ENCODE results near the gene RYR3. TPM values are rescaled to one million over a fixed set of nuclear protein-coding genes. Genes with fewer than 3 reads are reported as not detected.

The RYR3 gene
- total RNA-seq, 1 donor from 2014 or later, result 0.08 TPM

- no peak overlapping the region for H3K4me3 ChIP-seq
- TF ChIP-seq CTCF (IDR thresholded peaks at IDR 0.05; ENCODE audit: borderline replicate concordance), result no peak
- intact Hi-C loops (cut with micrococcal nuclease), result no loop called here
- H3K36me3 ChIP-seq, result no peaks in the 10 kb centered on the region
- H3K27me3 ChIP-seq (ENCODE audit: low read depth), result no peaks in the 10 kb centered on the region
- no peak for DNase-seq
- H3K27ac ChIP-seq (replicated peaks), result no peak overlapping the region
- H3K4me1 ChIP-seq, result no peaks in the 10 kb centered on the region
- no peaks in the 10 kb centered on the region for H3K9me3 ChIP-seq (replicated peaks)
Measured at GRCh38 chr15:33822479-33822878, 511.7 kb downstream of the RYR3 start.

GRCh38 chr15:33823119-33823518, 512.4 kb downstream of the RYR3 start:
- Histone ChIP-seq H3K9me3 (replicated peaks) (no peaks in the 10 kb centered on the region), H3K27ac (replicated peaks) (no peak overlapping the region), H3K4me1 (no peaks in the 10 kb centered on the region), H3K27me3 (ENCODE audit: low read depth) (no peaks in the 10 kb centered on the region), H3K4me3 (no peak overlapping the region), H3K36me3 (no peaks in the 10 kb centered on the region)
- TF ChIP-seq CTCF (IDR thresholded peaks at IDR 0.05; ENCODE audit: borderline replicate concordance), result no peak
- no peak for DNase-seq
- intact Hi-C loops (cut with micrococcal nuclease), result no loop called here

GRCh38 chr15:33825453-33825852, 514.7 kb downstream of the RYR3 start:
- no peak for TF ChIP-seq CTCF (IDR thresholded peaks at IDR 0.05; ENCODE audit: borderline replicate concordance)
- Histone ChIP-seq H3K4me1 (no peaks in the 10 kb centered on the region), H3K27ac (replicated peaks) (no peak overlapping the region), H3K9me3 (replicated peaks) (no peaks in the 10 kb centered on the region), H3K4me3 (no peak overlapping the region), H3K27me3 (ENCODE audit: low read depth) (peaks cover 2% of the 10 kb centered on the region), H3K36me3 (no peaks in the 10 kb centered on the region)
- DNase-seq, result no peak
- intact Hi-C loops (cut with micrococcal nuclease), result no loop called here

GRCh38 chr15:33826201-33826600, 515.4 kb downstream of the RYR3 start:
- Histone ChIP-seq H3K36me3 (no peaks in the 10 kb centered on the region), H3K27me3 (ENCODE audit: low read depth) (peaks cover 8% of the 10 kb centered on the region), H3K4me3 (no peak overlapping the region), H3K9me3 (replicated peaks) (no peaks in the 10 kb centered on the region), H3K4me1 (no peaks in the 10 kb centered on the region), H3K27ac (replicated peaks) (no peak overlapping the region)
- TF ChIP-seq CTCF (IDR thresholded peaks at IDR 0.05; ENCODE audit: borderline replicate concordance), result no peak
- no peak for DNase-seq
- intact Hi-C loops (cut with micrococcal nuclease), result no loop called here

GRCh38 chr15:33830351-33830750, 519.6 kb downstream of the RYR3 start:
- H3K4me1 ChIP-seq, result no peaks in the 10 kb centered on the region
- TF ChIP-seq CTCF (IDR thresholded peaks at IDR 0.05; ENCODE audit: borderline replicate concordance), result no peak
- no peak overlapping the region for H3K4me3 ChIP-seq
- H3K9me3 ChIP-seq (replicated peaks), result no peaks in the 10 kb centered on the region
- H3K27me3 ChIP-seq (ENCODE audit: low read depth), result peaks cover 8% of the 10 kb centered on the region
- no peaks in the 10 kb centered on the region for H3K36me3 ChIP-seq
- intact Hi-C loops (cut with micrococcal nuclease), result no loop called here
- DNase-seq, result no peak
- H3K27ac ChIP-seq (replicated peaks), result no peak overlapping the region

GRCh38 chr15:33831646-33832045, 520.9 kb downstream of the RYR3 start:
- intact Hi-C loops (cut with micrococcal nuclease), result no loop called here
- no peak for DNase-seq
- no peaks in the 10 kb centered on the region for H3K9me3 ChIP-seq (replicated peaks)
- no peak overlapping the region for H3K27ac ChIP-seq (replicated peaks)
- no peak overlapping the region for H3K4me3 ChIP-seq
- no peaks in the 10 kb centered on the region for H3K4me1 ChIP-seq
- H3K36me3 ChIP-seq, result no peaks in the 10 kb centered on the region
- TF ChIP-seq CTCF (IDR thresholded peaks at IDR 0.05; ENCODE audit: borderline replicate concordance), result no peak
- H3K27me3 ChIP-seq (ENCODE audit: low read depth), result peaks cover 8% of the 10 kb centered on the region

Data from left ventricle myocardium inferior (tissue), 1 donor.